Activated CD4-positive, alpha-beta T cell treated with anti-CD3 and anti-CD28 coated beads, Interleukin-2, amount 10 ng/mL, durations not matched to agents 7 days and 5 days (primary cell): ENCODE measurements around the gene TCF12. TPM values are rescaled to one million over a fixed set of nuclear protein-coding genes. Genes with fewer than 3 reads are reported as not detected.

Experiments
- CTCF ChIA-PET: fragments of 350-600 bp; sonication (Branson Sonifier 250); formaldehyde crosslinking; loops from one replicate; lab custom pipeline; 2021; ENCODE audit warnings: antibody characterized with exemption; lab: Charles Lee
- POLR2A ChIA-PET: fragments of 350-600 bp; sonication (Branson Sonifier 250); formaldehyde crosslinking; loops from one replicate; lab custom pipeline; 2021; ENCODE audit warnings: antibody characterized with exemption; lab: Charles Lee
- DNase-seq: peaks from one replicate; pipeline ENCODE4 v3.0.0-alpha.2; 2020
- H3K27ac Mint-ChIP-seq: one replicate; pipeline ENCODE4 v1.8.0; 2021; ENCODE audit warnings: mild to moderate bottlenecking, moderate library complexity, mixed read lengths
- H3K27me3 Mint-ChIP-seq: one replicate; pipeline ENCODE4 v1.8.0; 2021; ENCODE audit warnings: mixed read lengths
- H3K36me3 Mint-ChIP-seq: one replicate; pipeline ENCODE4 v1.8.0; 2021; ENCODE audit warnings: low read depth, mixed read lengths
- H3K4me1 Mint-ChIP-seq: one replicate; pipeline ENCODE4 v1.8.0; 2021; ENCODE audit warnings: mixed read lengths
- H3K4me3 Mint-ChIP-seq: one replicate; pipeline ENCODE4 v1.8.0; 2021; ENCODE audit warnings: mild to moderate bottlenecking, moderate library complexity, mixed read lengths
- H3K9me3 Mint-ChIP-seq: one replicate; pipeline ENCODE4 v1.8.0; 2021; ENCODE audit warnings: mixed read lengths
- total RNA-seq, 2 experiments: library from RNA; stranded (reverse); gene quantifications; one replicate each; pipeline ENCODE4 v1.2.3, GENCODE V29; 2021

TCF12 gene
- total RNA-seq, 2 experiments from 2014 or later: 50.9 to 60.8 TPM

- Mint-ChIP-seq H3K36me3 (peaks cover 2% of the 10 kb centered on the region), H3K4me1 (peaks cover 16% of the 10 kb centered on the region), H3K27ac (no peak overlapping the region), H3K9me3 (peaks cover under 1% of the 10 kb centered on the region), H3K27me3 (no peaks in the 10 kb centered on the region), H3K4me3 (no peak overlapping the region)
- POLR2A ChIA-PET: no interaction called here
- no peak for DNase-seq
- CTCF ChIA-PET: interaction anchor here (0.6 to 1.9 kb wide), 2 partner anchors 27 to 187 kb away, joined by 3 to 4 read pairs; partner anchors contain the start of gene TCF12
Observed at GRCh38 chr15:56891852-56892440, 26.5 kb upstream of the TCF12 start.

GRCh38 chr15:56892659-56893363 lies 25.6 kb upstream of the TCF12 start:
- Mint-ChIP-seq H3K27ac (no peak overlapping the region), H3K9me3 (peaks cover 3% of the 10 kb centered on the region), H3K27me3 (no peaks in the 10 kb centered on the region), H3K36me3 (peaks cover 2% of the 10 kb centered on the region), H3K4me1 (peaks cover 12% of the 10 kb centered on the region), H3K4me3 (no peak overlapping the region)
- DNase-seq: no peak
- ChIA-PET CTCF (interaction anchor here (0.6 to 1.9 kb wide), 2 partner anchors 26 to 188 kb away, joined by 3 to 4 read pairs; partner anchors contain the start of gene TCF12), POLR2A (no interaction called here)

GRCh38 chr15:56893364-56893678 lies 25.1 kb upstream of the TCF12 start:
- no peaks in the 10 kb centered on the region for H3K27me3 Mint-ChIP-seq
- ChIA-PET CTCF (interaction anchor here (0.6 kb wide), 1 partner anchor 256 kb away, joined by 3 read pairs; no protein-coding TSS in a partner anchor), POLR2A (no interaction called here)
- peaks cover 7% of the 10 kb centered on the region for H3K4me1 Mint-ChIP-seq
- no peak overlapping the region for H3K27ac Mint-ChIP-seq
- no peak for DNase-seq
- H3K36me3 Mint-ChIP-seq: peaks cover 2% of the 10 kb centered on the region
- H3K4me3 Mint-ChIP-seq: no peak overlapping the region
- peaks cover 3% of the 10 kb centered on the region for H3K9me3 Mint-ChIP-seq

- Mint-ChIP-seq H3K4me1 (no peaks in the 10 kb centered on the region), H3K4me3 (no peak overlapping the region), H3K27me3 (no peaks in the 10 kb centered on the region), H3K27ac (no peak overlapping the region), H3K36me3 (peaks cover 1% of the 10 kb centered on the region), H3K9me3 (peaks cover 3% of the 10 kb centered on the region)
- CTCF ChIA-PET: no interaction called here
- no peak for DNase-seq
- POLR2A ChIA-PET: no interaction called here
Observed at GRCh38 chr15:56894601-56895000, 23.8 kb upstream of the TCF12 start.

GRCh38 chr15:56901931-56902330 lies 16.5 kb upstream of the TCF12 start:
- H3K9me3 Mint-ChIP-seq: peaks cover 3% of the 10 kb centered on the region
- H3K4me1 Mint-ChIP-seq: peaks cover 2% of the 10 kb centered on the region
- H3K4me3 Mint-ChIP-seq: no peak overlapping the region
- POLR2A ChIA-PET: no interaction called here
- no peak overlapping the region for H3K27ac Mint-ChIP-seq
- H3K27me3 Mint-ChIP-seq: no peaks in the 10 kb centered on the region
- CTCF ChIA-PET: no interaction called here
- no peak for DNase-seq
- H3K36me3 Mint-ChIP-seq: peaks cover 1% of the 10 kb centered on the region

GRCh38 chr15:56906766-56907165 lies 11.7 kb upstream of the TCF12 start:
- Mint-ChIP-seq H3K36me3 (peaks cover 1% of the 10 kb centered on the region), H3K4me1 (peaks cover 8% of the 10 kb centered on the region), H3K27ac (no peak overlapping the region), H3K9me3 (no peaks in the 10 kb centered on the region), H3K27me3 (no peaks in the 10 kb centered on the region), H3K4me3 (no peak overlapping the region)
- DNase-seq: no peak
- CTCF ChIA-PET: no interaction called here
- POLR2A ChIA-PET: no interaction called here

GRCh38 chr15:56910801-56911200 lies 7.6 kb upstream of the TCF12 start:
- H3K27ac Mint-ChIP-seq: no peak overlapping the region
- H3K9me3 Mint-ChIP-seq: no peaks in the 10 kb centered on the region
- DNase-seq: no peak
- ChIA-PET POLR2A (no interaction called here), CTCF (no interaction called here)
- H3K27me3 Mint-ChIP-seq: no peaks in the 10 kb centered on the region
- peaks cover 8% of the 10 kb centered on the region for H3K4me1 Mint-ChIP-seq
- no peak overlapping the region for H3K4me3 Mint-ChIP-seq
- H3K36me3 Mint-ChIP-seq: no peaks in the 10 kb centered on the region

- POLR2A ChIA-PET: no interaction called here
- H3K27ac Mint-ChIP-seq: no peak overlapping the region
Observed at GRCh38 chr15:56913241-56913640, 5.2 kb upstream of the TCF12 start.

GRCh38 chr15:56913670-56914069 lies 4.8 kb upstream of the TCF12 start:
- no peak for DNase-seq
- ChIA-PET POLR2A (no interaction called here), CTCF (interaction anchor here (1.3 kb wide), 2 partner anchors 17 to 26 kb away, joined by 3 to 4 read pairs; no protein-coding TSS in a partner anchor)
- Mint-ChIP-seq H3K9me3 (peaks cover 2% of the 10 kb centered on the region), H3K27ac (no peak overlapping the region), H3K36me3 (no peaks in the 10 kb centered on the region), H3K27me3 (no peaks in the 10 kb centered on the region), H3K4me1 (peaks cover 12% of the 10 kb centered on the region), H3K4me3 (no peak overlapping the region)

More at GRCh38 chr15:56913241-56913640, 5.2 kb upstream of the TCF12 start:
- DNase-seq: no peak
- Mint-ChIP-seq H3K27me3 (no peaks in the 10 kb centered on the region), H3K4me1 (peaks cover 12% of the 10 kb centered on the region), H3K9me3 (peaks cover 2% of the 10 kb centered on the region), H3K36me3 (no peaks in the 10 kb centered on the region), H3K4me3 (no peak overlapping the region)
- CTCF ChIA-PET: no interaction called here

- DNase-seq: no peak
- ChIA-PET CTCF (no interaction called here), POLR2A (no interaction called here)
- Mint-ChIP-seq H3K4me1 (peaks cover 23% of the 10 kb centered on the region), H3K4me3 (no peak overlapping the region), H3K9me3 (peaks cover 2% of the 10 kb centered on the region), H3K27ac (no peak overlapping the region), H3K36me3 (peaks cover 10% of the 10 kb centered on the region), H3K27me3 (no peaks in the 10 kb centered on the region)
Observed at GRCh38 chr15:56915888-56916287, 2.6 kb upstream of the TCF12 start.

GRCh38 chr15:56916825-56917477 lies 1.5 kb upstream of the TCF12 start:
- ChIA-PET POLR2A (no interaction called here), CTCF (interaction anchor here (1.5 kb wide), 1 partner anchor 21 kb away, joined by 5 read pairs; no protein-coding TSS in a partner anchor)
- Mint-ChIP-seq H3K9me3 (peaks cover 2% of the 10 kb centered on the region), H3K27me3 (no peaks in the 10 kb centered on the region), H3K4me1 (peaks cover 24% of the 10 kb centered on the region), H3K4me3 (peak overlapping the region; percentile 76), H3K36me3 (peaks cover 10% of the 10 kb centered on the region), H3K27ac (no peak overlapping the region)
- no peak for DNase-seq

- Mint-ChIP-seq H3K4me3 (peak overlapping the region; percentile 76), H3K4me1 (peaks cover 30% of the 10 kb centered on the region), H3K27ac (peak overlapping the region; percentile 87), H3K27me3 (no peaks in the 10 kb centered on the region), H3K36me3 (peaks cover 16% of the 10 kb centered on the region), H3K9me3 (peaks cover 2% of the 10 kb centered on the region)
- POLR2A ChIA-PET: interaction anchor here (0.6 to 1.1 kb wide), 3 partner anchors 13 to 218 kb away, joined by 6 read pairs; no protein-coding TSS in a partner anchor
- peak; percentile 11 for DNase-seq
- CTCF ChIA-PET: interaction anchor here (0.9 to 1.5 kb wide), 6 partner anchors 11 to 368 kb away, joined by 3 to 10 read pairs (median 4); no protein-coding TSS in a partner anchor
Observed at GRCh38 chr15:56917652-56918045, 795 bp upstream of the TCF12 start.
